ENCODE results near the gene SST. TPM values are rescaled to one million over a fixed set of nuclear protein-coding genes. Genes with fewer than 3 reads are reported as not detected.

SST gene
- total and polyA plus RNA-seq, 10 of the 15 experiments (the other 5 are each of a cell fraction or from before 2014, with no cell fraction given) = 0.35 to 0.38 TPM; not detected in 8

DNA sequence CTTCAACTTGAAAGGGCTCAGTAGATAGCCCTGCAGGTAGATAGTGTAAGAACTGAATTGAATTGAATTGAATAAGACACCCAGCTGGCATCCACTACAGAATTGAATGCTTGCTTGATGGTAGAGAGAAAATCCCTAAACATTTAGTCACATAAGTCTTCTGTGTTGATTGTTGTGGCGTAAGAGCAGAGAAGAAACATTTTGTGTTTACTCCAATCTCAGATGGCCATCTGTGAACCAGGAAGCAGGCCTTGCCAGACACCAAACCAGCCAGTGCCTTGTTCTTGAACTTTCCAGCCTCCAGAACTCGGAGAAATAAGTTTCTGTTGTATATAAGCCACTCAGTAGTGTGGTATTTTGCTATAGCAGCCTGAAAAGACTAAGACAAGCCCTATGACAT lies 43.6 kb downstream of the SST start:
- no peaks in the 10 kb centered on the region for H3K36me3 ChIP-seq (ENCODE audit: control insufficient read depth in 2 of 2, insufficient read depth in 2 of 2, low read length in 1 of 2)
- intact Hi-C loops (cut with micrococcal nuclease; ENCODE audit: unreplicated experiment) (no loop called here), in situ Hi-C loops (cut with MboI) (no loop called here)
- H3K9me3 ChIP-seq (replicated peaks; ENCODE audit: control insufficient read depth, insufficient read depth, low read length) = no peaks in the 10 kb centered on the region
- CTCF ChIA-PET = interaction anchor here (1.0 kb wide), 1 partner anchor 11 kb away, joined by 4 read pairs; no protein-coding TSS in a partner anchor
- peaks cover 0 to 1% of the 10 kb centered on the region in 2 experiments; a peak in 1 of 4 replicates for H3K27me3 ChIP-seq (replicated peaks in 1 of 2; ENCODE audit: control insufficient read depth in 2 of 2, insufficient read depth in 2 of 2, low read length in 1 of 2)
- POLR2A ChIA-PET = no interaction called here
- no TSS peak for BruUV-seq (replicated peaks)
- no peaks in the 10 kb centered on the region for H3K79me2 ChIP-seq (ENCODE audit: control insufficient read depth, insufficient read depth, low read length)
- no peak overlapping the region for H3K4me3 ChIP-seq
- TF ChIP-seq, protein P1, sequence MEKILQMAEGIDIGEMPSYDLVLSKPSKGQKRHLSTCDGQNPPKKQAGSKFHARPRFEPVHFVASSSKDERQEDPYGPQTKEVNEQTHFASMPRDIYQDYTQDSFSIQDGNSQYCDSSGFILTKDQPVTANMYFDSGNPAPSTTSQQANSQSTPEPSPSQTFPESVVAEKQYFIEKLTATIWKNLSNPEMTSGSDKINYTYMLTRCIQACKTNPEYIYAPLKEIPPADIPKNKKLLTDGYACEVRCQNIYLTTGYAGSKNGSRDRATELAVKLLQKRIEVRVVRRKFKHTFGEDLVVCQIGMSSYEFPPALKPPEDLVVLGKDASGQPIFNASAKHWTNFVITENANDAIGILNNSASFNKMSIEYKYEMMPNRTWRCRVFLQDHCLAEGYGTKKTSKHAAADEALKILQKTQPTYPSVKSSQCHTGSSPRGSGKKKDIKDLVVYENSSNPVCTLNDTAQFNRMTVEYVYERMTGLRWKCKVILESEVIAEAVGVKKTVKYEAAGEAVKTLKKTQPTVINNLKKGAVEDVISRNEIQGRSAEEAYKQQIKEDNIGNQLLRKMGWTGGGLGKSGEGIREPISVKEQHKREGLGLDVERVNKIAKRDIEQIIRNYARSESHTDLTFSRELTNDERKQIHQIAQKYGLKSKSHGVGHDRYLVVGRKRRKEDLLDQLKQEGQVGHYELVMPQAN (conservative IDR thresholded peaks at IDR 0.05) = no peak
- TF ChIP-seq, protein P2, sequence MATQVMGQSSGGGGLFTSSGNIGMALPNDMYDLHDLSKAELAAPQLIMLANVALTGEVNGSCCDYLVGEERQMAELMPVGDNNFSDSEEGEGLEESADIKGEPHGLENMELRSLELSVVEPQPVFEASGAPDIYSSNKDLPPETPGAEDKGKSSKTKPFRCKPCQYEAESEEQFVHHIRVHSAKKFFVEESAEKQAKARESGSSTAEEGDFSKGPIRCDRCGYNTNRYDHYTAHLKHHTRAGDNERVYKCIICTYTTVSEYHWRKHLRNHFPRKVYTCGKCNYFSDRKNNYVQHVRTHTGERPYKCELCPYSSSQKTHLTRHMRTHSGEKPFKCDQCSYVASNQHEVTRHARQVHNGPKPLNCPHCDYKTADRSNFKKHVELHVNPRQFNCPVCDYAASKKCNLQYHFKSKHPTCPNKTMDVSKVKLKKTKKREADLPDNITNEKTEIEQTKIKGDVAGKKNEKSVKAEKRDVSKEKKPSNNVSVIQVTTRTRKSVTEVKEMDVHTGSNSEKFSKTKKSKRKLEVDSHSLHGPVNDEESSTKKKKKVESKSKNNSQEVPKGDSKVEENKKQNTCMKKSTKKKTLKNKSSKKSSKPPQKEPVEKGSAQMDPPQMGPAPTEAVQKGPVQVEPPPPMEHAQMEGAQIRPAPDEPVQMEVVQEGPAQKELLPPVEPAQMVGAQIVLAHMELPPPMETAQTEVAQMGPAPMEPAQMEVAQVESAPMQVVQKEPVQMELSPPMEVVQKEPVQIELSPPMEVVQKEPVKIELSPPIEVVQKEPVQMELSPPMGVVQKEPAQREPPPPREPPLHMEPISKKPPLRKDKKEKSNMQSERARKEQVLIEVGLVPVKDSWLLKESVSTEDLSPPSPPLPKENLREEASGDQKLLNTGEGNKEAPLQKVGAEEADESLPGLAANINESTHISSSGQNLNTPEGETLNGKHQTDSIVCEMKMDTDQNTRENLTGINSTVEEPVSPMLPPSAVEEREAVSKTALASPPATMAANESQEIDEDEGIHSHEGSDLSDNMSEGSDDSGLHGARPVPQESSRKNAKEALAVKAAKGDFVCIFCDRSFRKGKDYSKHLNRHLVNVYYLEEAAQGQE (IDR thresholded peaks at IDR 0.05; ENCODE audit: low read depth, low read length) = no peak
- TF ChIP-seq ZNF207 (IDR thresholded peaks at IDR 0.05; ENCODE audit: borderline replicate concordance) (no peak), ZNF384 (IDR thresholded peaks at IDR 0.05; ENCODE audit: borderline replicate concordance, low read depth, low read length) (no peak), NFIC (IDR thresholded peaks at IDR 0.05; ENCODE audit: low read depth, low read length) (no peak), ZNF24 (IDR thresholded peaks at IDR 0.05) (no peak), GABPA (IDR thresholded peaks at IDR 0.05; ENCODE audit: low read depth) (no peak), DPF2 (IDR thresholded peaks at IDR 0.05) (no peak)
- TF ChIP-seq, protein P3, sequence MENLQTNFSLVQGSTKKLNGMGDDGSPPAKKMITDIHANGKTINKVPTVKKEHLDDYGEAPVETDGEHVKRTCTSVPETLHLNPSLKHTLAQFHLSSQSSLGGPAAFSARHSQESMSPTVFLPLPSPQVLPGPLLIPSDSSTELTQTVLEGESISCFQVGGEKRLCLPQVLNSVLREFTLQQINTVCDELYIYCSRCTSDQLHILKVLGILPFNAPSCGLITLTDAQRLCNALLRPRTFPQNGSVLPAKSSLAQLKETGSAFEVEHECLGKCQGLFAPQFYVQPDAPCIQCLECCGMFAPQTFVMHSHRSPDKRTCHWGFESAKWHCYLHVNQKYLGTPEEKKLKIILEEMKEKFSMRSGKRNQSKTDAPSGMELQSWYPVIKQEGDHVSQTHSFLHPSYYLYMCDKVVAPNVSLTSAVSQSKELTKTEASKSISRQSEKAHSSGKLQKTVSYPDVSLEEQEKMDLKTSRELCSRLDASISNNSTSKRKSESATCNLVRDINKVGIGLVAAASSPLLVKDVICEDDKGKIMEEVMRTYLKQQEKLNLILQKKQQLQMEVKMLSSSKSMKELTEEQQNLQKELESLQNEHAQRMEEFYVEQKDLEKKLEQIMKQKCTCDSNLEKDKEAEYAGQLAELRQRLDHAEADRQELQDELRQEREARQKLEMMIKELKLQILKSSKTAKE (IDR thresholded peaks at IDR 0.05; ENCODE audit: low read depth, poor library complexity, severe bottlenecking) = no peak
- no peaks in the 10 kb centered on the region for H3K4me1 ChIP-seq (ENCODE audit: control insufficient read depth, insufficient read depth, low read length)
- SMC1A ChIA-PET (ENCODE audit: uncharacterized antibody, unreplicated experiment) = no interaction called here
- no peak for FAIRE-seq
- no peak overlapping the region for H3K4me2 ChIP-seq (ENCODE audit: control insufficient read depth, insufficient read depth)
- no peak overlapping the region for H3K9ac ChIP-seq (ENCODE audit: control insufficient read depth, insufficient read depth, low read length)
- RAD21 ChIA-PET (ENCODE audit: unreplicated experiment) = no interaction called here
- no peak for ATAC-seq
- no peak overlapping the region for H2AFZ ChIP-seq (ENCODE audit: control insufficient read depth, low read depth, low read length)
- no peaks in the 10 kb centered on the region for H4K20me1 ChIP-seq (ENCODE audit: control insufficient read depth, insufficient read depth)
- DNase-seq (ENCODE audit: low read depth, low spot score) = no peak
- WGBS (ENCODE audit: insufficient coverage, insufficient replicate concordance, low lambda C conversion rate, missing lambda C conversion rate) = 25% methylated on average over 2 of the region's 2 CpGs
- no peak overlapping the region for H3K27ac ChIP-seq (ENCODE audit: control insufficient read depth, insufficient read depth)

Measured in GM12878 (cell line).